ENCODE results near the gene ZBTB16.

DNA sequence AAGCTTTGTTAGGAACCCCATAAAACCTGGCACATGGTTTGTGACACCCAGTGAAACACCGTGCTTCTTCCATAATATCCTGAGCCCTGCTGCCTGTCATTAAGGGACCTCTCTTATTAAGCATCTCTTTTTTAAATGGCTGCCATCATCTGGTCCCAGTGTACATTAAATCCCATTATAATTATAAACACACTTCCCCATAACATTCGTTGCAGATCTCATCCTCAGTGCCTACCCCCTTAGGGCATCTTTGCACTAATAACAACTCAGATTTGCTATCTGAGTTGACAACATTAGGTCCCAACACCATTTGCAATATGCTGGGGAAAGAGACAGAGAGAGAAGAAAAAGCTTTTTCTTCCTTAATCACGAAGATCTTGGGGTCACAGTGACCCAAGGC, 4.7 kb upstream of the ZBTB16 start:
- TF ChIP-seq, protein P1, sequence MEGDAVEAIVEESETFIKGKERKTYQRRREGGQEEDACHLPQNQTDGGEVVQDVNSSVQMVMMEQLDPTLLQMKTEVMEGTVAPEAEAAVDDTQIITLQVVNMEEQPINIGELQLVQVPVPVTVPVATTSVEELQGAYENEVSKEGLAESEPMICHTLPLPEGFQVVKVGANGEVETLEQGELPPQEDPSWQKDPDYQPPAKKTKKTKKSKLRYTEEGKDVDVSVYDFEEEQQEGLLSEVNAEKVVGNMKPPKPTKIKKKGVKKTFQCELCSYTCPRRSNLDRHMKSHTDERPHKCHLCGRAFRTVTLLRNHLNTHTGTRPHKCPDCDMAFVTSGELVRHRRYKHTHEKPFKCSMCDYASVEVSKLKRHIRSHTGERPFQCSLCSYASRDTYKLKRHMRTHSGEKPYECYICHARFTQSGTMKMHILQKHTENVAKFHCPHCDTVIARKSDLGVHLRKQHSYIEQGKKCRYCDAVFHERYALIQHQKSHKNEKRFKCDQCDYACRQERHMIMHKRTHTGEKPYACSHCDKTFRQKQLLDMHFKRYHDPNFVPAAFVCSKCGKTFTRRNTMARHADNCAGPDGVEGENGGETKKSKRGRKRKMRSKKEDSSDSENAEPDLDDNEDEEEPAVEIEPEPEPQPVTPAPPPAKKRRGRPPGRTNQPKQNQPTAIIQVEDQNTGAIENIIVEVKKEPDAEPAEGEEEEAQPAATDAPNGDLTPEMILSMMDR (IDR thresholded peaks at IDR 0.05) = no peak
- TF ChIP-seq EZH2phosphoT487 (IDR thresholded peaks at IDR 0.05) = no peak
- no peak for TF ChIP-seq EZH2 (IDR thresholded peaks at IDR 0.05)

Data from neural progenitor cell (in vitro differentiated cells).